Activated B cell treated with CpG ODN at 0.5 μM for 24 hours (primary cell): ENCODE data around the gene TMEM138. TPM values are rescaled to one million over a fixed set of nuclear protein-coding genes. Genes with fewer than 3 reads are reported as not detected.

Experiments
- ATAC-seq: fragments of 200-7000 bp; cut with Tn5 transposase; one replicate; pipeline ENCODE4 v1.10.0; 2021; ENCODE audit warnings: low read depth, mild to moderate bottlenecking, moderate library complexity
- CTCF ChIA-PET: fragments of 350-600 bp; sonication (Branson Sonifier 250); formaldehyde crosslinking; loops from one replicate; lab custom pipeline; 2021; ENCODE audit warnings: antibody characterized with exemption; lab: Charles Lee
- POLR2A ChIA-PET: fragments of 350-600 bp; sonication (Branson Sonifier 250); formaldehyde crosslinking; loops from one replicate; lab custom pipeline; 2021; ENCODE audit warnings: antibody characterized with exemption; lab: Charles Lee
- DNase-seq: peaks from one replicate; pipeline ENCODE4 v3.0.0; 2022
- H3K27ac Mint-ChIP-seq: one replicate; pipeline ENCODE4 v1.8.0; 2020; ENCODE audit warnings: mixed read lengths
- H3K27me3 Mint-ChIP-seq: one replicate; pipeline ENCODE4 v1.8.0; 2021; ENCODE audit warnings: mixed read lengths
- H3K36me3 Mint-ChIP-seq: one replicate; pipeline ENCODE4 v1.8.0; 2021; ENCODE audit warnings: low read depth, mixed read lengths
- H3K4me1 Mint-ChIP-seq: one replicate; pipeline ENCODE4 v1.8.0; 2021; ENCODE audit warnings: mixed read lengths
- H3K4me3 Mint-ChIP-seq: one replicate; pipeline ENCODE4 v1.8.0; 2020; ENCODE audit warnings: mild to moderate bottlenecking, mixed read lengths
- H3K9me3 Mint-ChIP-seq: one replicate; pipeline ENCODE4 v1.8.0; 2020; ENCODE audit warnings: mixed read lengths
- intact Hi-C: fragments of 100-400 bp; cut with micrococcal nuclease; formaldehyde crosslinking; loops from one replicate; pipeline ENCODE4 v1.15.1; 2024
- total RNA-seq: library from RNA; stranded (reverse); gene quantifications from 2 replicates; pipeline ENCODE4 v1.2.3, GENCODE V29; 2022
- TF ChIP-seq, protein P1 (sequence below): fragments of 200-600 bp; IDR thresholded peaks from one replicate; pipeline ENCODE4 v1.8.0; 2022; ENCODE audit warnings: antibody characterized with exemption, mild to moderate bottlenecking

The TMEM138 gene
- total RNA-seq, 1 donor from 2014 or later = 81.2 TPM

DNA sequence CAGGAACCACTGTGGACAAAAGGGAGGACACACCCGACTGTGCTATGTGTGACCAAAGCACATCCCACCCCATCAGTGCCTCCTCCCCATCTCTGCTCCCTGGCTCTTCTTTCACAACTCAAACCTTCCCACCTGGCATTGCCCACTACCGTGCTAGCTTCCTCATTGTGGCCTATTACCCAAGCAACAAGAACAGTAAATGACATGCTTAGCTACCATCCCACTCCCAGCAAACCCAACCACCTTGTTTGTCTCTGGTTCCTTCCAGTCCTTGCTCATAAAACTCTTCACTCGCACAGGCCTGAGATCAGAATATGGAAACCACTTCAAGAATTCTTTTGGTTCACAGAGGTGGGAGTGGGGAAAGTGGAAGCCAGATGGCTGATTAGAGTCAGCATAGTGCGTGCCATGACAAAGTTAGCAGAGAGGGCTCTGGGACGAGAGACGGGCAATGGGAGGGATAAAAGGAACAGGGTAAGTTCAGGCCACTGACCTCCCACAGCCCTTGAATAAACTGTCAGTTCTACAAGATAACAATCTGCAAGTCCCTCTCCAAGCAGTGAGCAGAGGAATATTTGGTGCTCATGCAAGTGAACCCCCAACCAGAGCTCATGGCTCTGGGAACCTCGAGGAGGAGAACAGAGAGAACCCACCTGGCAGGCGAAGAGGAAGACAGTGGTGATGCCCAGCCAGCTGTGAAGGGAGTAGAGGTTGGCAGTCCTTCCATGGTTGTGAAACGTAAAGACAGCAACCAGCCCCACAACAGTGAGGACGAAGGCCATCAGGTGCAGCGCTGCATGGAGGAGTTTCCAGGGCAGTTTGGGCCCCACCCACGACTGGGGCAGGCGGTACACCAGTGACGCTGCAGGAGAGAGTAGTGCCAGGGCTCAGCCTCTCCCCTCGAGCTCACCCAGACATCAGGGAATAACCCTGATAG lies 8.8 kb upstream of the TMEM138 start:
- Mint-ChIP-seq H3K4me3 (peak overlapping the region; percentile 90), H3K27ac (peak overlapping the region; percentile 98), H3K4me1 (peaks cover 69% of the 10 kb centered on the region), H3K27me3 (no peaks in the 10 kb centered on the region), H3K9me3 (no peaks in the 10 kb centered on the region), H3K36me3 (peaks cover 70% of the 10 kb centered on the region)
- TF ChIP-seq, protein P1, sequence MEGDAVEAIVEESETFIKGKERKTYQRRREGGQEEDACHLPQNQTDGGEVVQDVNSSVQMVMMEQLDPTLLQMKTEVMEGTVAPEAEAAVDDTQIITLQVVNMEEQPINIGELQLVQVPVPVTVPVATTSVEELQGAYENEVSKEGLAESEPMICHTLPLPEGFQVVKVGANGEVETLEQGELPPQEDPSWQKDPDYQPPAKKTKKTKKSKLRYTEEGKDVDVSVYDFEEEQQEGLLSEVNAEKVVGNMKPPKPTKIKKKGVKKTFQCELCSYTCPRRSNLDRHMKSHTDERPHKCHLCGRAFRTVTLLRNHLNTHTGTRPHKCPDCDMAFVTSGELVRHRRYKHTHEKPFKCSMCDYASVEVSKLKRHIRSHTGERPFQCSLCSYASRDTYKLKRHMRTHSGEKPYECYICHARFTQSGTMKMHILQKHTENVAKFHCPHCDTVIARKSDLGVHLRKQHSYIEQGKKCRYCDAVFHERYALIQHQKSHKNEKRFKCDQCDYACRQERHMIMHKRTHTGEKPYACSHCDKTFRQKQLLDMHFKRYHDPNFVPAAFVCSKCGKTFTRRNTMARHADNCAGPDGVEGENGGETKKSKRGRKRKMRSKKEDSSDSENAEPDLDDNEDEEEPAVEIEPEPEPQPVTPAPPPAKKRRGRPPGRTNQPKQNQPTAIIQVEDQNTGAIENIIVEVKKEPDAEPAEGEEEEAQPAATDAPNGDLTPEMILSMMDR = no peak
- intact Hi-C loops = loop anchor here (10.0 kb wide), 1 partner anchor 1201 kb away; no protein-coding TSS in a partner anchor
- ATAC-seq (no peak), DNase-seq (no peak)
- ChIA-PET CTCF (interaction anchor here (5.3 to 7.9 kb wide), 2 partner anchors 18 to 31 kb away, joined by 81 to 92 read pairs; no protein-coding TSS in a partner anchor), POLR2A (interaction anchor here (1.2 to 3.7 kb wide), 5 partner anchors 9 to 39 kb away, joined by 3 to 34 read pairs (median 7); partner anchors contain the start of genes CYB561A3, TMEM138 and TMEM216)

DNA sequence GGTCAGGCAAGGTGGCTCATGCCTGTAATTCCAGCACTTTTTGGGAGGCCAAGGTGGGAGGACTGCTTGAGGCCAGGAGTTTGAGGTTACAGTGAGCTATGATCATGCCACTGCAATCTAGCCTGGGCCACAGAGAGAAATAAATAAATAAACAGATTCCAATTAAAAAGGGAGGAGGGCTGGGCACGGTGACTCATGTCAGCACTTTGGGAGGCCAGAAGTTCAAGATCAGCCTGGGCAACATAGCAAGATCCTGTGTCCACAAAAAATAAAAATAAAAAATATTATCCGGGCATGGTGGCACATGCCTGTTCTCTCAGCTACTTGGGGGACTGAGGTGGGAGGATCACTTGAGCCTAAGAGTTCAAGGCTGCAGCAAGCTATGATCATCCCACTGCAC lies 8.0 kb upstream of the TMEM138 start:
- peaks cover 63% of the 10 kb centered on the region for H3K36me3 Mint-ChIP-seq
- H3K4me3 Mint-ChIP-seq = peak overlapping the region; percentile 90
- ChIA-PET POLR2A (interaction anchor here (0.8 to 3.7 kb wide), 7 partner anchors 8 to 75 kb away, joined by 3 to 34 read pairs (median 6); partner anchors contain the start of genes CPSF7, CYB561A3, SDHAF2 and TMEM138), CTCF (interaction anchor here (5.3 to 7.9 kb wide), 2 partner anchors 19 to 30 kb away, joined by 81 to 92 read pairs; no protein-coding TSS in a partner anchor)
- H3K27me3 Mint-ChIP-seq = no peaks in the 10 kb centered on the region
- H3K27ac Mint-ChIP-seq = peak overlapping the region; percentile 98
- TF ChIP-seq, protein P1 = no peak
- no peak for DNase-seq
- intact Hi-C loops = loop anchor here (10.0 kb wide), 1 partner anchor 1201 kb away; no protein-coding TSS in a partner anchor
- H3K9me3 Mint-ChIP-seq = no peaks in the 10 kb centered on the region
- peaks cover 77% of the 10 kb centered on the region for H3K4me1 Mint-ChIP-seq
- ATAC-seq = no peak

DNA sequence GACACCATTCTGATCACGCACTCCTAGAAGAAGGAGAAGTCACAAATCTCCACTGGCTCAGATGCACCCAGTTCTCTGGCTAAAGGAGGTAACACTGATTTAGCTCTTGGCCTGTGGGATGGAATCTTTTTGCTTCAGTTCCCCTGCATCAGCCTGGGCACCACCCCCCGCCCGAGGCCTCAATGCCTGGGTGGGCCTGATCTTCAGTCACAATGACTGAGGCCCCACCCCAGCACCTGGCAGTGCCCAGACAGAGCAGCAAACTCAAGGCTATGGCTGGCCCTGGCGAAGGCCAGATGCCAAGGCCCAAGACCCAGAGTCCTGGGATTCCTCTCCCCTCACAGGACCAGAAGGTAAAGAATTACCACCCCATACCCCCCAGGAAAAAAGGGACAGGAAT lies 5.5 kb upstream of the TMEM138 start:
- H3K9me3 Mint-ChIP-seq = no peaks in the 10 kb centered on the region
- DNase-seq (peak; percentile 65), ATAC-seq (peak; percentile 59)
- peak overlapping the region; percentile 90 for H3K4me3 Mint-ChIP-seq
- intact Hi-C loops = loop anchor here (1.0 to 10.0 kb wide), 8 partner anchors 8 to 1198 kb away; partner anchors contain the start of genes CPSF7, FTH1 and TMEM216
- POLR2A ChIA-PET = interaction anchor here (0.5 to 8.7 kb wide), 18 partner anchors 8 to 1525 kb away, joined by 3 to 109 read pairs (median 10); partner anchors contain the start of genes CPSF7, DDB1, SDHAF2 and TKFC
- H3K27me3 Mint-ChIP-seq = no peaks in the 10 kb centered on the region
- H3K27ac Mint-ChIP-seq = peak overlapping the region; percentile 98
- CTCF ChIA-PET = interaction anchor here (0.7 to 7.9 kb wide), 6 partner anchors 22 to 526 kb away, joined by 3 to 92 read pairs (median 6); partner anchors contain the start of genes CPSF7, SDHAF2 and TMEM216
- H3K36me3 Mint-ChIP-seq = peaks cover 59% of the 10 kb centered on the region
- TF ChIP-seq, protein P1 = no peak
- H3K4me1 Mint-ChIP-seq = peaks cover 86% of the 10 kb centered on the region

DNA sequence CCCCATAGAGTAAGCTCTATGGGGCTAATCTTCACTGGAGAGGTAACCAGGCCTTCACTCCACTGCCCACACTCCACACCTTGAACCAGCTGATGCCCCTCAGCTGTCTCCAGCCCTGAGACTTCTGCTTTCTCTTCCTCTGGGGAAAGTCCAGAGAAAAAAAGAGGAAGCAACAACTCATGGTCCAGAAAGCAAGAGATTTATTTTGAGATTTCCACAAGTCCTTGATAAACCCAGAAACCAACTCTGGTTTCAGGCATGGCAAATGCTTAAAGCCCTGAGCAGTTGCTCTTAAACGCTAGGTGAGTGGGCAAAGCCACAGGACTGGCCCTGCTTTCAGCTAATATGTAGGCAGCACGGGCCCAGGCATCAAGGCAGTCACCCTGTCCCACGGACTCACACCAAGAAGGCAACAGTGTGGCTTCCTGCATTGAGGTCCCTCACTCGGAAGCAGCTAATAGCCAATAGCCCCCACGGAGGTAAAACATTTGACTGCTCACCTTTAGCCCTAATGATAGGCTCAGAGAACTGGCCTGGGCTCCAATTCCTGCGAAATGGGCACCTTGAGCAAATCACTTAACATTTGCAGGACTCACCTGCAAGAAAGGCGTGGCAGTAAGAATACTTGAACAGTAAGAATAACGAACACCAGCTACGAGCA lies 4.8 kb upstream of the TMEM138 start:
- ATAC-seq (peak; percentile 62), DNase-seq (peak; percentile 57)
- peaks cover 82% of the 10 kb centered on the region for H3K4me1 Mint-ChIP-seq
- H3K27me3 Mint-ChIP-seq = no peaks in the 10 kb centered on the region
- no peaks in the 10 kb centered on the region for H3K9me3 Mint-ChIP-seq
- intact Hi-C loops = loop anchor here (1.0 to 10.0 kb wide), 6 partner anchors 21 to 1197 kb away; partner anchors contain the start of genes CPSF7, FTH1 and TMEM216
- ChIA-PET POLR2A (interaction anchor here (0.5 to 8.7 kb wide), 18 partner anchors 9 to 1736 kb away, joined by 3 to 109 read pairs (median 10); partner anchors contain the start of genes CPSF7, DDB1, SDHAF2 and TKFC), CTCF (interaction anchor here (0.6 to 7.9 kb wide), 5 partner anchors 22 to 72 kb away, joined by 3 to 92 read pairs (median 7); partner anchors contain the start of genes CPSF7, SDHAF2 and TMEM216)
- peak overlapping the region; percentile 98 for H3K27ac Mint-ChIP-seq
- H3K4me3 Mint-ChIP-seq = peak overlapping the region; percentile 90
- TF ChIP-seq, protein P1 = no peak
- peaks cover 60% of the 10 kb centered on the region for H3K36me3 Mint-ChIP-seq
